Measurements from ENCODE around the gene FARSA.
A peak's percentile ranks its signal among the peaks of the same experiment; 100 is the strongest.
"Not testable (repeated sequence)": the region's sequence is repeated elsewhere in the genome, so short reads cannot be mapped to it uniquely, and the experiment has no call there.

The FARSA gene

DNA sequence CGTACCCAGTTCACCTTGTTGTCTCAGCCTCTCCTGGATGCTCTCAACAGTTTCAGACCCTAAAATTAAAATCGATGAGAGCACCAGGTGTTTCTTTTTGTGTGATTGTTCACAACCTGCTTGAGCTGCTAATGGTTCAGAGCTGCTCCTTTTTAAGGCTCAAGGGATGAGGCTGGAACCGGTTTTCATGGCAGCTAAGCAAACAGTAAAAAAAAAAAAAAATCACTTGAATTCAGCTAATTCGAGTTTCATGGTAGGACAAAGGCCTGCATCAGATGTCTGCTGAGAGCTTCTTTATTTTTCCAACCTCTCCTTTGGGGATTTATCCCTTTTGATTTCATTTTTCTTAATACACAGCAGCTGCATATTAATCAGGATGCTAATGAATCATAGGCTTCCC is 20.9 kb downstream of the FARSA start:
- intact Hi-C loops (cut with micrococcal nuclease) = no loop called here
- Mint-ChIP-seq H3K4me3 (no peak overlapping the region), H3K27me3 (no peaks in the 10 kb centered on the region), H3K36me3 (ENCODE audit: low read depth) (no peaks in the 10 kb centered on the region), H3K9me3 (no peaks in the 10 kb centered on the region), H3K27ac (peak overlapping the region; percentile 56), H3K4me1 (ENCODE audit: low read depth) (peaks cover 24% of the 10 kb centered on the region)

DNA sequence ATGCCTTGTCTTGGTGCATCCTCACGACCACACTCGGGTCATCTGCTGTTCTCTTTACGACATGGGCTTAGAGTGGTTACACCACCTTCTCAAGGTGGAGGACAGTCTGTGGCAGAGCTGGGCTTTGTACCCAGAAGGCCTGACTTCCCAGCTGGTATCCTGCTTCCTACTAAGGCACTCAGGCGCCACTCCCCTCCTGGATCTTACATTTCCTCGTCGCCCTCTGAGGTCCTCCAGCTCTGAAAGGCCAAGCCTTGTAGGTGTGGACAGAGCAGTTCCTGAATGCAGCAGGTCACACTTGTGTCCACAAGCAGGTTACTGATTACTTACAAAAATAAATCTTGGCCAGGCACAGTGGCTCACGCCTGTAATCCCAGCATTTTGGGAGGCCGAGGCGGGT is 26.3 kb downstream of the FARSA start:
- peaks cover 2% of the 10 kb centered on the region for H3K4me1 Mint-ChIP-seq (ENCODE audit: low read depth)
- intact Hi-C loops (cut with micrococcal nuclease) = no loop called here
- peaks cover 7% of the 10 kb centered on the region for H3K36me3 Mint-ChIP-seq (ENCODE audit: low read depth)
- H3K9me3 Mint-ChIP-seq = no peaks in the 10 kb centered on the region
- H3K27me3 Mint-ChIP-seq = no peaks in the 10 kb centered on the region
- no peak overlapping the region for H3K27ac Mint-ChIP-seq
- H3K4me3 Mint-ChIP-seq = no peak overlapping the region

DNA sequence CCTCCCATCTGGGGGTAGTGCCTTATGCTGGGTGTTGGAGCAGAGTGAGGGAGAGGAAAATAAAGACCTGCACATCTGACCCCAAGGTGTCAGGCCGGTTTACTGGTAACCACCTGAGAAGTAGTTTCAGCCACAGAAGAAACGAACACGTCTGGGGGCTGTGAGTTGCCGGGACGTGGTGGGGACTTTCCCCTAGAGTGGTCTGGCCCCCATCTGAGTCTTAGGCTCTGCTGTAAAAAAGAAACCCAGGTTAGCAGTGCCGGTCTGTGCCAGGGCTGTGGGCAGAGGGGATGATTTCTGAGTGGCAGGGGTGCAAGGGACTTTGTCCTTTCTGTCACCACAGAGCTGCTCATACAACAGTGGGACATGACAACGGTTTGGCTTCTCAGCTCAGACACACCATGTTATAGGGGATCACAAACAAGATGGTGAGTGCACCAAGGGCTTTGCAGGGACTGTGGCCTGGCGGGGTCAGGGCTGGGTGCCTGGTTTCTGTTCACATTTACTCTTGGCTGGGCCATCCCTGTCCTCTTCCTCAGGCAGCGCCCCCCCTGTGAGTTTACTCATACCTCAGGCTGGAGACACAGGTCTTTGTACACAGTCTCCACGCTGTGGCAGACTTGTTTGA is 33.5 kb downstream of the FARSA start:
- peaks cover 60% of the 10 kb centered on the region for H3K36me3 Mint-ChIP-seq (ENCODE audit: low read depth)
- no peak overlapping the region for H3K4me3 Mint-ChIP-seq
- intact Hi-C loops (cut with micrococcal nuclease) = no loop called here
- H3K27ac Mint-ChIP-seq = no peak overlapping the region
- H3K9me3 Mint-ChIP-seq = no peaks in the 10 kb centered on the region
- no peaks in the 10 kb centered on the region for H3K4me1 Mint-ChIP-seq (ENCODE audit: low read depth)
- no peaks in the 10 kb centered on the region for H3K27me3 Mint-ChIP-seq

DNA sequence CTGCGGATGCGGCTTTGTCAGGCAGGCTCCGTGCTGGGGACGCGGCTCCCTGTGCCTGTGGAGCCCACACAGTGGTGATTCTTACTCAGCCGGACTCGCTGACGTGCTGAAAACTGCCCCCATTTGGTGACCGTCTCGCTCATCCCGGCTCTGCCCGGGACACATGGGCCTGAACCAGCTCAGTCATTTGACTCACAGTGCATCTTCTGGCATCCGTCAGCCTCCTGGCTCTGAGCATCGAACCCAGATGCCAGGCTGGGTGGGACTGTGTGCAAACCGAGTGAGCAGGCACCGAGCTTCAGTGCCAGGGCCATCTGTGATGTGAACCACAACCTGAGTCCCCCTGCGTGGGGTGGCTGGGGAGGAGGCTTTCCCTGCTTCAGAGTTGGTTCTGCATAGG is 37.1 kb downstream of the FARSA start:
- Mint-ChIP-seq H3K4me3 (no peak overlapping the region), H3K36me3 (ENCODE audit: low read depth) (peaks cover 73% of the 10 kb centered on the region), H3K27me3 (no peaks in the 10 kb centered on the region), H3K9me3 (no peaks in the 10 kb centered on the region), H3K4me1 (ENCODE audit: low read depth) (peaks cover 10% of the 10 kb centered on the region), H3K27ac (no peak overlapping the region)
- intact Hi-C loops (cut with micrococcal nuclease) = no loop called here

DNA sequence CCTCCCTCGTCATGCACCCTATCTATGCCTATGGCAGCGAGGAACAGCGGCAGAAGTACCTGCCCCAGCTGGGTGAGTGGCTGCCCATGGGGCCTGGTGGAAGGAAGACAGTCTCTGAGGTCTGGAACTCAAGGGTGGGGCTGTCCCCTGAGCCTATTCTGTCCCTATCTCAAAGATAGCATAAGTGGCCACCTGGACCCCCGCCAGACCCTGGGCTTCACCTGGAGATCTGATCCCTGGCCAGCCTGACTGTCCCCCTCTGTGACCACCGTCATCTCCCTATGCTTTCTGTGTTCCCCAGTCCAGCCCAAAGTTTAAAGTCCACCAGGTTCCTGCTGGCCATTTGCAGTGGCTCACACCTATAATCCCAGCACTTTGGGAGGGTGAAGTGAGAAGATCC is 39.9 kb downstream of the FARSA start:
- intact Hi-C loops (cut with micrococcal nuclease) = no loop called here

DNA sequence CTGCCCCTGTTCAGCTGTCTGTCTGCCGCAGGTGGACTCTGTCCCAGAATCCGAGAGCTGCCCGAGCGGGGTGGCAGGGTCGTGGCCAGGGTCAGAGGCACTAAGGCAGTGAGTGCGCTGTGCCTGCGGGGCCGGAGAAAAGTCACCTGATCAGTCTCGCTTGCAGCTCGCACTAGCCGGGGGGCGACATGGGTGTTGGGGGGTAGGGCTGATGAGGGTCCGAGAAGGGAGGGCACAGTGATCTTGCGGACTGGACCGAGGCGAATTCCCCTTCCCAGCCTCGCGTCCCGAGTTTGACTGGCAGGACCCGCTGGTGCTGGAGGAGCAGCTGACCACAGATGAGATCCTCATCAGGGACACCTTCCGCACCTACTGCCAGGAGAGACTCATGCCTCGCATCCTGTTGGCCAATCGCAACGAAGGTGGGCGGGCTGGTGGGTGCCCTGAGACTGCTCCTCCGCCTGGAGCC is 41.9 kb downstream of the FARSA start:
- H3K36me3 Mint-ChIP-seq (ENCODE audit: low read depth) = peaks cover 40% of the 10 kb centered on the region
- peaks cover 22% of the 10 kb centered on the region for H3K4me1 Mint-ChIP-seq (ENCODE audit: low read depth)
- no peaks in the 10 kb centered on the region for H3K9me3 Mint-ChIP-seq
- H3K27me3 Mint-ChIP-seq = peaks cover 3% of the 10 kb centered on the region
- intact Hi-C loops (cut with micrococcal nuclease) = loop anchor here (1.0 kb wide), 1 partner anchor 8 kb away; no protein-coding TSS in a partner anchor
- H3K27ac Mint-ChIP-seq = peak overlapping the region; percentile 91
- peak overlapping the region; percentile 96 for H3K4me3 Mint-ChIP-seq

More for the DNA sequence above, 39.9 kb downstream of the FARSA start:
- H3K27me3 Mint-ChIP-seq = no peaks in the 10 kb centered on the region
- H3K4me1 Mint-ChIP-seq (ENCODE audit: low read depth) = peaks cover 22% of the 10 kb centered on the region
- no peak overlapping the region for H3K27ac Mint-ChIP-seq
- H3K36me3 Mint-ChIP-seq (ENCODE audit: low read depth) = peaks cover 60% of the 10 kb centered on the region
- H3K9me3 Mint-ChIP-seq = no peaks in the 10 kb centered on the region
- H3K4me3 Mint-ChIP-seq = no peak overlapping the region

DNA sequence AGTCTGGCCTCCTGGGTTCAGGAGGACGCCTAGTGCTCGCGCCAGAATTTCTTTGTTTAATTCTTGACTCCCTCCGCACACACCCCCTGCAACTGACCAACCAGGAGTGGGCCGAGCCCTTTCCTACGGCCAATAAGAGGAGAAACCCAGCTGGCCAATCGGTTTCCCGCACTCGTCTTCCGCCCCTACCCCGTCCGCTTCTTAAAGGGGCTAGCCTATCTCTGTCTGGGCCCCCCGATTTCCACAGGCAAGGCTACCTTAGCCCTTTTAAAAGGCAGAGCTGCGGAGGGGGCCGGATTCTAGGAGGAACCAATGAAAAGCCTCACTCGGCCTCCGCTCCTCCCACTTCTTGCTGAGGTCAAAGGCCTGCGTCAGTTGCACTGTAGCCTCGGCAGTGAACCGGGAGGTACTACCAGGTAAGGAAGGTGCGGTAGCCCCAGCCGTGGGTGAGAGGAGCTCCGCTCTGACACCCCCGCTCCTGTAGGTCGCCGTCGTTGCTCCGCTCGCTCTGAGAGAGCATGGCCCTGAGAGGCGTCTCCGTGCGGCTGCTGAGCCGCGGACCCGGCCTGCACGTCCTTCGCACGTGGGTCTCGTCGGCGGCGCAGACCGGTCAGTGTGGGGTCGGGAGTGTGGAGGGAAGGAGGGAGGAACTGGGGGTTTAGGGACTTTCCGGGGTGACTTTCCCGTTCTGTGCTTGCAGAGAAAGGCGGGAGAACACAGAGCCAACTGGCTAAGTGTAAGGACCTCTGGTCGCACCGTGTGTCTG is 42.5 kb downstream of the FARSA start, which contains the start of gene GCDH:
TSS of gene GCDH (plus strand) at position 374 of the 766 bp plus-strand sequence. CDS start at position 519, 145 bp downstream.
- H3K4me1 Mint-ChIP-seq (ENCODE audit: low read depth) = peaks cover 28% of the 10 kb centered on the region
- H3K27me3 Mint-ChIP-seq = peaks cover 9% of the 10 kb centered on the region
- H3K4me3 Mint-ChIP-seq = peak within 1 kb of the TSS; percentile 96
- H3K9me3 Mint-ChIP-seq = no peaks in the 10 kb centered on the region
- peaks cover 34% of the 10 kb centered on the region for H3K36me3 Mint-ChIP-seq (ENCODE audit: low read depth)
- H3K27ac Mint-ChIP-seq = peak within 1 kb of the TSS; percentile 91
- intact Hi-C loops (cut with micrococcal nuclease) = loop anchor here (1.0 kb wide), 1 partner anchor 8 kb away; no protein-coding TSS in a partner anchor

DNA sequence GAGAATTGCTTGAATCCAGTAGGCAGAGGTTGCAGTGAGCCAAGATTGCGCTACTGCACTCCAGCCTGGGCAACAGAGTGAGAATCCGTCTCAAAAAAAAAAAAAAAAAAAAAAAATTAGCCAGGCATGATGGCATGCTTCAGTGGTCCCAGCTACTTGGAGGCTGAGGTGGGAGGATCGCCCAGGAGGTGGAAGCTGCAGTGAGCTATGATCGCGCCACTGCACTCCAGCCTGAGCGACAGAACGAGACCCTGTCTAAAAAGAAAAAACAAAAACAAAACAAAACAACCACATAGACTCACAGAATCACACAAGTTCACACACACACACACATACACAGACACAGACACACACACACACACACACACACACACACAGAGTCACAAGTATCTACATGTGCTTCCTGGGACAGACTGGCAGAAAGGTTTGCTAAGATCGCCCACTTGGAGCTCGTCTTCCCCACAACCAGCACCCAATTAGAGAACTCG is 43.2 kb downstream of the FARSA start:
- H3K4me1 Mint-ChIP-seq (ENCODE audit: low read depth) = peaks cover 30% of the 10 kb centered on the region
- H3K9me3 Mint-ChIP-seq; intact Hi-C loops (cut with micrococcal nuclease): not testable (repeated sequence)
- peaks cover 30% of the 10 kb centered on the region for H3K36me3 Mint-ChIP-seq (ENCODE audit: low read depth)
- H3K27me3 Mint-ChIP-seq = peaks cover 11% of the 10 kb centered on the region
- peak overlapping the region; percentile 91 for H3K27ac Mint-ChIP-seq
- H3K4me3 Mint-ChIP-seq = peak overlapping the region; percentile 96

DNA sequence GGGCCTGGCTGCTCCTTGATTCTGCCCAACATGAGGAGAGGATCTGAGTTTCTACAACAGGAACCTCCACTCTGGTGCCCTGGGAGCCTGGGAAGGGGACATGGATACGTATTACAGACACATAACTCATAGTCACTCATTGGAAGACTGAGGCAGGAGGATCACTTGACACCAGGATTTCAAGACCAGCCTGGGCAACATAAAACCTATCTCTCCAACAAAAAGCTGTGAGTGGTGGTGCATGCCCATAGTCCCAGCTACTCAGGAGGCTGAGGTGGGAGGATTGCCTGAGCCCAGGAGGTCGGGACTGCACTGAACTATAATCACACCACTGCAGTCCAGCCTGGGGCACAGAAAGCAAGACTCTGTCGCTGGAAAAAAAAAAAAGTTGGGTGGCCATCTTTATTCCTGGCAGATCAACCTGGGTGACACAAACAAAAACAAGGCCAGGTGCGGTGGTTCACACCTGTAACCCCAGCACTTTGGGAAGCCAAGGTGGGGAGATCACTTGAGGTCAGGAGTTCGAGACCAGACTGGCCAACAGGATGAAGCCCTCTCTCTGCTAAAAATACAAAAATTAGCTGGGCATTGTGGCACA is 45.4 kb downstream of the FARSA start:
- H3K9me3 Mint-ChIP-seq = peaks cover 7% of the 10 kb centered on the region
- H3K36me3 Mint-ChIP-seq (ENCODE audit: low read depth) = peaks cover 13% of the 10 kb centered on the region
- no peak overlapping the region for H3K4me3 Mint-ChIP-seq
- intact Hi-C loops (cut with micrococcal nuclease) = no loop called here
- no peak overlapping the region for H3K27ac Mint-ChIP-seq
- H3K27me3 Mint-ChIP-seq = peaks cover 15% of the 10 kb centered on the region
- H3K4me1 Mint-ChIP-seq (ENCODE audit: low read depth) = peaks cover 53% of the 10 kb centered on the region

DNA sequence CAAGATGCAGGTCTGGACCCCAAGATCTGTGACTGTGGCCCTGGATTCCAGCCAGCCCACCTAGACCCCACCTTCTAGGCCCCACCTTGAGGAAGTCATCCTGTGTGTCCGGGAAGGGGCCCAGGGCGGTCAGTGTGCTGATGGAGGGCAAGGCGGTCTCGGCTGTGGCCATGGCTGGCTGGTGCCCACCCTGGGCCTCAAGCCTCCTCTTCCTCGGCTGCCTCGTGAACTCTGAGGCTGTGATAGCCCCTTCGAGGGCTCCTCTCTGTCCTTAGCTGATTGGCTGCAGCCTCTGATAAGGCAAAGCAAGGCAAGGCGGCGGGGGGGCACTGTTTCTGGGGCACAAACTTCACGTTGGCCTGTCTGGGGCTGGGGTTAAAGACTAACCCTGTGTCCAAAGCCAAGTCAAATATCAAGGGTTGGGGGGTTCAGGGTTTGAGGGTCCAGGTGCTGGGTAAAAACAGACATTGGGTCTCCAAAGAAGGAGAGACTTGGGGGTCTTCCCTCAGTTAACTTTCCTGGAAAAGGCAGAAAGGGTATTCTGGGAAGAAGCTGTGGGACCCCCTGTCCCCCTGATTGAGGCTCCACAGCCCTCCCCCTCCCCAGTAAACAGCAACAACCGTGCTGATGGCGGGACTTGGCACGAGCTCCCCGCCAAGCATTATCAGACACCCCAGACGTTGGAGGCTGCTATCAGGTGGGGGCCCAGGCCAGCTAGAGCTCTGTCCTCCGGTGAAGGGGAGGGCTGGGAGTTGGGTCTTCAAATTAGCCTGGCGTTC is 46.4 kb downstream of the FARSA start, which contains the start of gene KLF1:
TSS of gene KLF1 (minus strand) at position 233 of the 779 bp plus-strand sequence. CDS start at position 172, 61 bp downstream.
- H3K27me3 Mint-ChIP-seq = peaks cover 15% of the 10 kb centered on the region
- peak within 1 kb of the TSS; percentile 17 for H3K27ac Mint-ChIP-seq
- intact Hi-C loops (cut with micrococcal nuclease) = no loop called here
- H3K4me3 Mint-ChIP-seq = peak within 1 kb of the TSS; percentile 86
- H3K4me1 Mint-ChIP-seq (ENCODE audit: low read depth) = peaks cover 60% of the 10 kb centered on the region
- H3K9me3 Mint-ChIP-seq = peaks cover 7% of the 10 kb centered on the region
- H3K36me3 Mint-ChIP-seq (ENCODE audit: low read depth) = peaks cover 12% of the 10 kb centered on the region

DNA sequence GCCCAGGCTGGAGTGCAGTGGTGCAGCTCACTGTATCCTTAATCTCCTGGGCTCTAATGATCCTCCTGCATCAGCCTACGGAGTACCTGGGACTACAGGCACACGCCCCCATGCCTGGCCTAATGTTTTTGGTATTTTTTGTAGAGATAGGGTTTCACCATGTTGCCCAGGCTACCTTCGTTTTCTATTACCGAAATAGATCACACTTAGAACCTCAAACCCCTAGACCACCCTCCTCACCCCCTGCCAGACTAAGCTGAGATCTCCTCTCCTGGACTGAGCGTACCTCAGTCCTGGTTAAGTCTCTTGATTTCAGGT is 46.9 kb downstream of the FARSA start:
- Mint-ChIP-seq H3K27me3 (peaks cover 15% of the 10 kb centered on the region), H3K27ac (peak overlapping the region; percentile 17), H3K9me3 (peaks cover 7% of the 10 kb centered on the region), H3K4me1 (ENCODE audit: low read depth) (peaks cover 60% of the 10 kb centered on the region), H3K4me3 (no peak overlapping the region), H3K36me3 (ENCODE audit: low read depth) (peaks cover 12% of the 10 kb centered on the region)
- intact Hi-C loops (cut with micrococcal nuclease) = no loop called here

DNA sequence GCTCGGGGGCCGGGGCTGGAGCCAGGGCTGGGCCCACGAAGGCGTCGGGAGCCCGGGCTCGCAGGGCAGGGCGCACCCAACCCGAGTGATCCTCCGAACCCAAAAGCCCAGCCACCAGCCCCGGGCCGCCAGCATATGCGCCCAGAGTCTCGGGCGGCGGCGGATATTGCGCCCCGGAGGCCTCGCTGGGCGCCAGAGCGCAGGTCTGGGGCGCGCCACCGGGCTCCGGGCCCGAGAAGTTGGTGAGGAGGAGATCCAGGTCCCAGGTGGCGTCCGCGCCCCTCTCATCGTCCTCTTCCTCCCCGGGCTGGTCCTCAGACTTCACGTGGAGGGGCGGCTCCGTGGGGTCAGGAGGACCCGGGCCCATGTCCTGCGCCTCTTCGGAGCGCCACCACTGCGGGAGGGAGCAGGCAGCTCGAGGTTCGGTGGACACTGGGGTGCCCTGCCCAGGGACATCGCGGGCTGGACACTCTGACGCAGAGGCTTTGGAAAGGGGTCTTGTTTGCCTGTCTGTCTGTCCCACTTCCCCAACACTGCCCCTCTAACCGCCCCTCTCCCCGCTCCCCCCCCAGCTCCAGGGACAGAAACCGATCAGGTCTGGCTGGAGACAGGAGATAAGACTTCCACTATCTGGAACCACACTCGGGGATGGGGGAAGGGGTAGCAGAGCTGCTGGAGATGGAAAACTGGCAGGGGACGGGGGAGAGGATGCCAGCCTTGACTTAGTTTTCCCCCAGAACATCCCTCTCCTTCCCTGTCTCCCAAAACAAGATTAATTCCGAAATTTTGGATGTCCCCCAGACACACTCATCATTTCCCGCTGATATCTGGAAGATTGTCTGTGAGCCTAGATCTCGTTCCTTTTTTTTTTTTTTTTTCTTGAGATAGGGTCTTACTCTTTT is 47.5 kb downstream of the FARSA start:
- Mint-ChIP-seq H3K9me3 (peaks cover 7% of the 10 kb centered on the region), H3K27ac (peak overlapping the region; percentile 97), H3K27me3 (peaks cover 15% of the 10 kb centered on the region), H3K36me3 (ENCODE audit: low read depth) (peaks cover 8% of the 10 kb centered on the region), H3K4me1 (ENCODE audit: low read depth) (peaks cover 60% of the 10 kb centered on the region), H3K4me3 (peak overlapping the region; percentile 86)
- intact Hi-C loops (cut with micrococcal nuclease) = loop anchor here (2.0 kb wide), 1 partner anchor 79 kb away; no protein-coding TSS in a partner anchor

Measured in dendritic cell treated with granulocyte-macrophage colony-stimulating factor and Interleukin-4, amounts not matched to agents 40 ng/mL and 50 ng/mL, for 4 days (primary cell).